H1 (cell line): ENCODE measurements around the gene ZBTB44. TPM values are rescaled to one million over a fixed set of nuclear protein-coding genes. Genes with fewer than 3 reads are reported as not detected.
A peak's percentile ranks its signal among the peaks of the same experiment; 100 is the strongest.

ENCODE experiments used
- BACH1 ChIP-seq: IDR thresholded peaks from 2 replicates; pipeline ENCODE4 v1.6.1; 2012; ENCODE audit warnings: low read length, improper control_type of control experiment
- EZH2 ChIP-seq: fragments of 200-600 bp; sonication (generic); IDR thresholded peaks from 2 replicates; pipeline ENCODE4 v1.7.1; 2012; ENCODE audit warnings: low read depth, mild to moderate bottlenecking, moderate library complexity, low read length, inconsistent platforms; ENCODE audit not compliant: severe bottlenecking
- polyA plus RNA-seq, 7 experiments: library from polyadenylated mRNA; depleted of rRNA in 3 of 7; stranded (reverse) in 5 of 7; unstranded in 2 of 7; fragments of >200 nt in 5 of 7; fragments of 200-250 nt in 2 of 7; gene quantifications; 1 replicate in 5 of 7; 2 replicates in 1 of 7; 4 replicates in 1 of 7; pipeline versions ENCODE4 v1.2.1 to v1.2.3, GENCODE V29; 2011 to 2013; ENCODE audit warnings: missing spikeins in 2 of 7, mixed read lengths in 2 of 7
- total RNA-seq: library from RNA; stranded (reverse); fragmentation: NEBNext Ultra II Directional; extraction: Animal tissue kit (Norgen Biotek cat#: 25700); gene quantifications from 2 replicates; pipeline ENCODE4 v1.2.1, GENCODE V29; 2021
- TF ChIP-seq, protein P1 (sequence below): IDR thresholded peaks from 2 replicates; pipeline ENCODE4 v1.6.1; 2012; ENCODE audit warnings: inconsistent platforms
- TF ChIP-seq, protein P2 (sequence below), 3 experiments: IDR thresholded peaks; 1 replicate in 2 of 3; 2 replicates in 1 of 3; pipeline versions ENCODE4 v1.5.1 to v1.6.1; 2011; ENCODE audit warnings: low read length in 3 of 3, mild to moderate bottlenecking in 3 of 3, inconsistent platforms in 2 of 3, low read depth in 1 of 3, moderate library complexity in 1 of 3; ENCODE audit not compliant: insufficient read depth in 1 of 3; ENCODE audit errors: control extremely low read depth in 1 of 3

ZBTB44 gene
- total and polyA plus RNA-seq, 2 of the 8 experiments (the other 6 are each of a cell fraction or from before 2014, with no cell fraction given) = 37.2 to 158 TPM

DNA sequence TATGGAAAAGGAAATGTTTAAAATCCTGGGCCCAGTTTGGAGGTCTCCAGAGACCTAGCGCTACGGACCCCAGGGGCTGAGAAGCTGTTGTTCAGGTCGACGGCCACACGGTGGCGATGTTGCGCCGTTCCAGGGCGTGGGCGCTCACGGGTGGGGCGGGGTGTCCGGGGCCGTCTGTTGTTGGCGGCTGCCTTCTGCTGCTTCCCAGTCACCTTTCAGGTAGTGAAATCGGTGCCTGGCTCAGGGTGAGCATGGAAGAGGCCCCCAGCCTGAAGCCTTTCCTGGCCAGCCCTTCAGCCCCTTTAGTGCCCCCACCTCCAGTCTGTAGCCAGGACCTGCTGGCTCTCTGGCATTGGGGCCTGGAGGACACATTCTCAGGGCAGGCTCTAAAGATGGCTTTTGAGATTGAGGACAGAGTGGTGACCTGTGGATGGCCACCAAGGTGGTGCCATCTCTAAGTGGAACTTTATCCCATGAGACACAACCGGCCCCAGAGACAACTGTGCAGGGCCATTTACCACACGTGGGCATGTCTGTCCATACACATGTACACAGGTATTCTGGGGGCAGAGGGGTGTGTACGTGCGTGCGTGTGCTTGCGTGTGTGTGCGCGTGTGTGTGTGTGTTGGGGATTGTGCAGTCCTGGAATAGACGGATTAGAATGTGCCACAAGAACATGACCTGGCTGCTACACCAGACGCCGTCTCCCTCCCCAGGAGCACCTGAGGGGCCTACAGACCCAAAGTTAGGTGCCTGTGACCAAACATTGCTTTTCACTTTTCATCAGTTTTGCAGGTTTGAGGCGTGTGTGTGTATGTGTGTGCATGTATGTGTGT, 101.4 kb downstream of the ZBTB44 start (continued):
- TF ChIP-seq, protein P1, sequence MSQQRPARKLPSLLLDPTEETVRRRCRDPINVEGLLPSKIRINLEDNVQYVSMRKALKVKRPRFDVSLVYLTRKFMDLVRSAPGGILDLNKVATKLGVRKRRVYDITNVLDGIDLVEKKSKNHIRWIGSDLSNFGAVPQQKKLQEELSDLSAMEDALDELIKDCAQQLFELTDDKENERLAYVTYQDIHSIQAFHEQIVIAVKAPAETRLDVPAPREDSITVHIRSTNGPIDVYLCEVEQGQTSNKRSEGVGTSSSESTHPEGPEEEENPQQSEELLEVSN = no peak
- TF ChIP-seq, protein P2, sequence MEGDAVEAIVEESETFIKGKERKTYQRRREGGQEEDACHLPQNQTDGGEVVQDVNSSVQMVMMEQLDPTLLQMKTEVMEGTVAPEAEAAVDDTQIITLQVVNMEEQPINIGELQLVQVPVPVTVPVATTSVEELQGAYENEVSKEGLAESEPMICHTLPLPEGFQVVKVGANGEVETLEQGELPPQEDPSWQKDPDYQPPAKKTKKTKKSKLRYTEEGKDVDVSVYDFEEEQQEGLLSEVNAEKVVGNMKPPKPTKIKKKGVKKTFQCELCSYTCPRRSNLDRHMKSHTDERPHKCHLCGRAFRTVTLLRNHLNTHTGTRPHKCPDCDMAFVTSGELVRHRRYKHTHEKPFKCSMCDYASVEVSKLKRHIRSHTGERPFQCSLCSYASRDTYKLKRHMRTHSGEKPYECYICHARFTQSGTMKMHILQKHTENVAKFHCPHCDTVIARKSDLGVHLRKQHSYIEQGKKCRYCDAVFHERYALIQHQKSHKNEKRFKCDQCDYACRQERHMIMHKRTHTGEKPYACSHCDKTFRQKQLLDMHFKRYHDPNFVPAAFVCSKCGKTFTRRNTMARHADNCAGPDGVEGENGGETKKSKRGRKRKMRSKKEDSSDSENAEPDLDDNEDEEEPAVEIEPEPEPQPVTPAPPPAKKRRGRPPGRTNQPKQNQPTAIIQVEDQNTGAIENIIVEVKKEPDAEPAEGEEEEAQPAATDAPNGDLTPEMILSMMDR (IDR thresholded peaks at IDR 0.05; ENCODE audit: control extremely low read depth in 1 of 3, insufficient read depth in 1 of 3, low read depth in 1 of 3, low read length in 3 of 3) = peak; percentile 90 to 96 (median 94)
- no peak for TF ChIP-seq EZH2
- TF ChIP-seq BACH1 = peak; percentile 81
